GM23338 (cell line): ENCODE results near the gene SNAPC4.

Source experiments
- CREB1 ChIP-seq: fragments of 250-450 bp; sonication (Bioruptor Pico); IDR thresholded peaks from 2 replicates; pipeline ENCODE4 v1.5.0; 2020; ENCODE audit warnings: low read depth, mild to moderate bottlenecking, moderate library complexity
- CTCF ChIP-seq, 2 experiments: fragments of 200-600 bp in 1 of 2; sonication (generic) in 1 of 2; conservative IDR thresholded peaks; 2 replicates each; pipeline versions ENCODE4 v1.5.1 to v1.6.1; 2016 to 2017; ENCODE audit warnings: antibody characterized with exemption in 2 of 2, low read depth in 2 of 2, mild to moderate bottlenecking in 2 of 2, moderate library complexity in 1 of 2
- EZH2 ChIP-seq: fragments of 200-600 bp; sonication (generic); IDR thresholded peaks from one replicate; pipeline ENCODE4 v1.8.0; 2017; ENCODE audit warnings: antibody characterized with exemption, mild to moderate bottlenecking, low read depth; ENCODE audit not compliant: unreplicated experiment
- JUNB ChIP-seq: IDR thresholded peaks from one replicate; pipeline ENCODE4 v1.6.1; 2016; ENCODE audit warnings: antibody characterized with exemption; ENCODE audit not compliant: unreplicated experiment
- POLR2AphosphoS5 ChIP-seq: IDR thresholded peaks from 2 replicates; pipeline ENCODE4 v1.6.1; 2016; ENCODE audit warnings: antibody characterized with exemption, low read depth
- REST ChIP-seq: IDR thresholded peaks from one replicate; pipeline ENCODE4 v1.6.1; 2018; ENCODE audit warnings: antibody characterized with exemption; ENCODE audit not compliant: unreplicated experiment

GRCh38 chr9:136407911-136408310 lies 7.9 kb upstream of the SNAPC4 start:
- no peak for TF ChIP-seq CTCF (conservative IDR thresholded peaks at IDR 0.05; ENCODE audit: low read depth in 2 of 2)
- TF ChIP-seq POLR2AphosphoS5 = no peak
- TF ChIP-seq REST = no peak
- no peak for TF ChIP-seq EZH2
- TF ChIP-seq JUNB = no peak
- TF ChIP-seq CREB1 = no peak
